Memory B cell (primary cell): ENCODE measurements around the gene FAM193A.
"Not testable (repeated sequence)": the region's sequence is repeated elsewhere in the genome, so short reads cannot be mapped to it uniquely, and the experiment has no call there.

Source experiments
- ATAC-seq: fragments of 150-1000 bp; cut with Tn5 transposase; 2 replicates; pipeline ENCODE4 v1.10.0; 2021; ENCODE audit warnings: low read depth, mild to moderate bottlenecking, moderate library complexity
- DNase-seq, 2 donors: peaks; one replicate each; pipeline ENCODE4 v3.0.0; 2022; ENCODE audit warnings: low spot score in 2 of 2
- H3K27ac Mint-ChIP-seq: one replicate; pipeline ENCODE4 v1.8.0; 2022; ENCODE audit warnings: mild to moderate bottlenecking, moderate library complexity, mixed read lengths
- H3K27me3 Mint-ChIP-seq: one replicate; pipeline ENCODE4 v1.8.0; 2022; ENCODE audit warnings: mixed read lengths
- H3K36me3 Mint-ChIP-seq: one replicate; pipeline ENCODE4 v1.8.0; 2022; ENCODE audit warnings: mild to moderate bottlenecking, mixed read lengths
- H3K4me1 Mint-ChIP-seq: one replicate; pipeline ENCODE4 v1.8.0; 2022; ENCODE audit warnings: mixed read lengths
- H3K4me3 Mint-ChIP-seq: one replicate; pipeline ENCODE4 v1.8.0; 2022; ENCODE audit warnings: mild to moderate bottlenecking, moderate library complexity, mixed read lengths
- H3K9me3 Mint-ChIP-seq: one replicate; pipeline ENCODE4 v1.8.0; 2022; ENCODE audit warnings: mixed read lengths

The FAM193A gene

GRCh38 chr4:2650276-2650675, 113.8 kb downstream of the FAM193A start:
- Mint-ChIP-seq H3K9me3 (no peaks in the 10 kb centered on the region), H3K4me3 (no peak overlapping the region), H3K27ac (no peak overlapping the region), H3K27me3 (no peaks in the 10 kb centered on the region), H3K36me3 (peaks cover 19% of the 10 kb centered on the region), H3K4me1 (peaks cover 7% of the 10 kb centered on the region)
- ATAC-seq: no peak
- no peak for DNase-seq

- Mint-ChIP-seq H3K4me1 (peaks cover 7% of the 10 kb centered on the region), H3K9me3 (no peaks in the 10 kb centered on the region), H3K27me3 (no peaks in the 10 kb centered on the region), H3K27ac (peak overlapping the region; percentile 67), H3K4me3 (no peak overlapping the region), H3K36me3 (peaks cover 16% of the 10 kb centered on the region)
- DNase-seq (no peak), ATAC-seq (no peak)
These were observed 115.1 kb downstream of the FAM193A start for GRCh38 chr4:2651546-2651945.

DNA sequence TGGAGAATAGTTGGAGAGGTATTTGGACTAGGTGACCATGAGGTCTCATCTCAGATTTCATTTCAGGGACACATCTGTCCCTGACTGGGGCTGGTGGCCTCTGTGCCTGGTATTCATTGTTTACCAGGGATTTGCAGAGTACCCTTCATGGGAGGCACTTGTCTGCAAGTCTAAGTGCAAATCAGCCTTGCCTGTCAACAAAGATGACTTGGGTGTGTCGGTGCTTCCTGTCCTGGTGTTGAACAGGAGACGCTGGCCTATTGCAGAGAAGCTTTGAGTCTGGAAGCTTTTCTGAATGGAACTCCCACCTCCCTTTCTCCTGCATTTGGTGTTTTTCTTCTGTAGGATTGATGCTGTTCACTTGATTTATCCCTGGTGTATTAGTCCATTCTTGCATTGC, 115.6 kb downstream of the FAM193A start:
- Mint-ChIP-seq H3K4me1 (peaks cover 7% of the 10 kb centered on the region), H3K36me3 (peaks cover 16% of the 10 kb centered on the region), H3K27me3 (no peaks in the 10 kb centered on the region), H3K9me3 (no peaks in the 10 kb centered on the region), H3K27ac (peak overlapping the region; percentile 67), H3K4me3 (no peak overlapping the region)
- ATAC-seq (no peak), DNase-seq (no peak)

GRCh38 chr4:2652415-2653160, 116.1 kb downstream of the FAM193A start:
- Mint-ChIP-seq H3K27ac (peak overlapping the region; percentile 49), H3K27me3 (no peaks in the 10 kb centered on the region), H3K4me3 (no peak overlapping the region), H3K9me3 (no peaks in the 10 kb centered on the region), H3K36me3 (peaks cover 18% of the 10 kb centered on the region), H3K4me1 (peaks cover 7% of the 10 kb centered on the region)
- ATAC-seq: no peak
- no peak for DNase-seq

- Mint-ChIP-seq H3K27ac (peak overlapping the region; percentile 50), H3K4me1 (peaks cover 6% of the 10 kb centered on the region), H3K9me3 (no peaks in the 10 kb centered on the region), H3K4me3 (no peak overlapping the region), H3K36me3 (peaks cover 33% of the 10 kb centered on the region), H3K27me3 (no peaks in the 10 kb centered on the region)
- no peak for ATAC-seq
- no peak for DNase-seq
These were observed 124.3 kb downstream of the FAM193A start for GRCh38 chr4:2660596-2661211.

DNA sequence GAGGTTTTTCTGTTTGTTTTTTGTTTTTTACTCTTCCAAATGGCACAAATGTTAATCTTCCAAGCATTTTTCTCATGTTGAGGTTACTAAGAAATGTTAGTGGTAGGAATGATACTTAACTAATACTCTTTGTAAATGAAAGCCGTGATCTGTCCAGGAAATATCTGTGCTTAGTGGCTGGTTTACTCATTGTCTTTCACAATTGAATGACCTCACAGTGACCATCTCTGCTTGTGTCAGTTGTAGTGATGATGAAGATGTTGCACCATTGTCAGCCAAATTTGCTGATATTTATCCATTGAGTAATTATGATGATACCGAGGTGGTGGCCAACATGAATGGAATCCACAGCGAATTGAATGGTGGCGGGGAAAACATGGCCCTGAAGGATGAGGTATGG, 126.2 kb downstream of the FAM193A start:
- Mint-ChIP-seq H3K27me3 (no peaks in the 10 kb centered on the region), H3K4me1 (peaks cover 17% of the 10 kb centered on the region), H3K27ac (peak overlapping the region; percentile 38), H3K36me3 (peaks cover 33% of the 10 kb centered on the region), H3K4me3 (no peak overlapping the region), H3K9me3 (no peaks in the 10 kb centered on the region)
- ATAC-seq: no peak
- no peak for DNase-seq

GRCh38 chr4:2663275-2663674, 126.8 kb downstream of the FAM193A start:
- DNase-seq: no peak
- Mint-ChIP-seq H3K27ac (no peak overlapping the region), H3K4me3 (no peak overlapping the region), H3K9me3 (no peaks in the 10 kb centered on the region), H3K36me3 (peaks cover 28% of the 10 kb centered on the region), H3K4me1 (peaks cover 17% of the 10 kb centered on the region), H3K27me3 (no peaks in the 10 kb centered on the region)
- no peak for ATAC-seq

DNA sequence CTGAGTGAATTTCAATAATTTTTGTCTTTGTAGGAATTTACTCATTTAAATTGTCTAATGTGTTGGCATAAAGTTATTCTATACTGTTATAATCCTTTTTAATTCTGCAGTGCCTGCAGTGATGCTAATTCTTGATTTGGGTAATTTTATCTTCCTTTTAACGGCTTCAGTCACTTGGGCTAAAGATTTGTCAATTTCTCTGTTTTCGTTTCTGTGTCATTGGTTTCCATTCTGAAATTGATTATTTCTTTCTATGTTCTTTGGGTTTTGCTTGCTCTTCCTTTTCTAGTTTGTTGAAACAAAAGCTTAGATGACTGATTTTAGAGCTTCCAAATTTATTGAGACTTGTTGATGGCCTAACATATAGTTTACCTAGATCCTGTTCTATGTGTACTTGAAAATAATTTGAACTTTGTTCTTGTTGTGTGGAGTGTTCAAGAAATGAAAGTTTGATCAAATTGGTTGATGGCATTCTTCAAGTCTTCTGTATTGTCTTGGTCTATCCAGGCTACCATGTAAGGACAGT, 130.3 kb downstream of the FAM193A start:
- Mint-ChIP-seq H3K36me3 (peaks cover 33% of the 10 kb centered on the region), H3K9me3 (no peaks in the 10 kb centered on the region), H3K27ac (peak overlapping the region; percentile 81), H3K4me1 (peaks cover 23% of the 10 kb centered on the region), H3K4me3 (peak overlapping the region; percentile 6), H3K27me3 (no peaks in the 10 kb centered on the region)
- ATAC-seq: no peak
- no peak for DNase-seq

DNA sequence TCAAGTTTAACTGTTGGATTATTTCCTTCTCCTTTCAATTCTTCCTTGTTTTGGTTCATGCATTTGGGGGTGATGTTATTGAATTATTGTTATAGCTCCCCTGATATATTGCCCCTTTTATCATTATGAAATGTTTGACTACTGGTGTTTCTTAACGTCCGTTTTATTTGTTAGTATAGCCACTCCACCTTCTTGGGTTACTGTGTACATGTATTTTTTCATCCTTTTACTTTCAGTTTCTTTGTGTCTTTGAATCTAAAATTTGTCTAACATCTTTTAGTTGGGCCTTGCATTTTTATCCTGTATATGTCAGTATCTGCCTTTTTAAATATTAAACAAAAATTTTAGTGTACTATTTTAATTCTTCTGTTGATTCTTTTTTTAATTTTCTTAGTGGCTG, 131.0 kb downstream of the FAM193A start:
- peak overlapping the region; percentile 81 for H3K27ac Mint-ChIP-seq
- peaks cover 27% of the 10 kb centered on the region for H3K4me1 Mint-ChIP-seq
- H3K27me3 Mint-ChIP-seq: no peaks in the 10 kb centered on the region
- H3K9me3 Mint-ChIP-seq: peaks cover 2% of the 10 kb centered on the region
- peaks cover 40% of the 10 kb centered on the region for H3K36me3 Mint-ChIP-seq
- no peak for DNase-seq
- H3K4me3 Mint-ChIP-seq: peak overlapping the region; percentile 60
- peak; percentile 31 for ATAC-seq

- Mint-ChIP-seq H3K4me1 (peaks cover 27% of the 10 kb centered on the region), H3K27ac (peak overlapping the region; percentile 85), H3K36me3 (peaks cover 52% of the 10 kb centered on the region), H3K27me3 (no peaks in the 10 kb centered on the region), H3K9me3 (peaks cover 4% of the 10 kb centered on the region), H3K4me3 (no peak overlapping the region)
- DNase-seq (no peak), ATAC-seq (no peak)
These were observed 134.9 kb downstream of the FAM193A start for GRCh38 chr4:2671267-2671895.

DNA sequence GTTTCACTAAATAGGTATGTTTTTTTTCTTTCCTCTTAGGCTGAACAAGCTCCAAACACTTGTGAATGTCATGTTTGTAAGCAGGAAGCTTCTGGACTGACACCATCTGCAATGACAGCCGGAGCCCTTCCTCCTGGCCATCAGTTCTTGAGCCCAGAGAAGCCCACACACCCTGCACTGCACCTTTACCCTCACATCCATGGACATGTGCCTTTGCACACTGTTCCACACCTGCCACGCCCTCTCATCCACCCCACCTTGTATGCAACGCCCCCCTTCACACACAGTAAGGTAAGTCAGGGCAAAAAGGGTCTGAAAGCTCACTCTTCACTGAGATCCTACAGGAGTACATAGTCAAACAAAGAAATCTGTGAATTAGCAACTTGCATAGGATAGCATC, 135.6 kb downstream of the FAM193A start:
- Mint-ChIP-seq H3K27me3 (no peaks in the 10 kb centered on the region), H3K4me1 (peaks cover 24% of the 10 kb centered on the region), H3K27ac (peak overlapping the region; percentile 85), H3K9me3 (peaks cover 4% of the 10 kb centered on the region), H3K4me3 (no peak overlapping the region), H3K36me3 (peaks cover 52% of the 10 kb centered on the region)
- DNase-seq (no peak), ATAC-seq (no peak)

- DNase-seq (no peak), ATAC-seq (peak; percentile 42)
- Mint-ChIP-seq H3K4me1 (peaks cover 21% of the 10 kb centered on the region), H3K36me3 (peaks cover 54% of the 10 kb centered on the region), H3K27ac (peak overlapping the region; percentile 85), H3K27me3 (no peaks in the 10 kb centered on the region), H3K4me3 (no peak overlapping the region), H3K9me3 (peaks cover 4% of the 10 kb centered on the region)
These were observed 136.3 kb downstream of the FAM193A start for GRCh38 chr4:2672700-2673099.

DNA sequence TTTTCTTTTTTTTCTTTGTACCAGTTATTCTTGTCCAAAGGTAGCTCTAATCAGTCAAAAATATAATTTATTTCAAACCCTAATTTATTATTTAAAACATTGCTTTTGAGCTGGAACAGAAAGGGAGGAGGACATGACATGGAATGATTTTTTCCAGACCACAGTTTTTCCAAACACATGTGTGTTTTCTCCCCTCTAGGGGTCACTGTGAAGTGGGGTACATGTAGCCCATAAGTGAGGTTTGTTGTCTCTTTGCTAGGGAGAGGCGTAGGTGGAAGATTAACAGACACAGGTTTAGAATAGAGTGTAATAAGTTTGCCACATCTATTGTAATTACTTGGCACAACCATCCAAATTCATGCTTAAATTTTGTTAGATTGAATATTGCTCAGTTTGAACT, 136.7 kb downstream of the FAM193A start:
- Mint-ChIP-seq H3K27ac (peak overlapping the region; percentile 85), H3K9me3 (peaks cover 4% of the 10 kb centered on the region), H3K36me3 (peaks cover 54% of the 10 kb centered on the region), H3K4me3 (no peak overlapping the region), H3K4me1 (peaks cover 21% of the 10 kb centered on the region), H3K27me3 (no peaks in the 10 kb centered on the region)
- ATAC-seq: no peak
- DNase-seq: no peak

DNA sequence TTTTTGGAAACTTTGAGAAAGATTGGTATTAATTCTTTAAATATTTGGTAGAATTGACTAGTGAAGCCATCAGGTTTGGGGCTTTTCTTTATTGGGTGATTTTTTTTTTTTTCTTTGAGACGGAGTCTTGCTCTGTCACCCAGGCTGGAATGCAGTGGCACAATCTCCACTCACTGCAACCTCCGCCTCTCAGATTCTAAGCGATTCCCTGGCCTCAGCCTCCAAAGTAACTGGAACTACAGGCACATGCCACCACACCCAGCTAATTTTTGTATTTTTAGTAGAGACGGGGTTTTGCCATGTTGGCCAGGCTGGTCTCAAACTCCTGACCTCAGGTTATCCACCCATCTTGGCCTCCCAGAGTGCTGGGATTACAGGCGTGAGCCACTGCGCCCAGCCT, 143.3 kb downstream of the FAM193A start:
- H3K9me3 Mint-ChIP-seq, H3K27me3 Mint-ChIP-seq: not testable (repeated sequence)
- peaks cover 53% of the 10 kb centered on the region for H3K36me3 Mint-ChIP-seq

More for the DNA sequence above, 143.3 kb downstream of the FAM193A start:
- not testable (repeated sequence) for H3K4me3 Mint-ChIP-seq, ATAC-seq, H3K27ac Mint-ChIP-seq, DNase-seq
- peaks cover 20% of the 10 kb centered on the region for H3K4me1 Mint-ChIP-seq
